PC-3 (cell line): ENCODE measurements around the gene PANK4.

Source experiments
- EZH2 ChIP-seq: fragments of 300-600 bp; sonication (generic); IDR thresholded peaks from one replicate; pipeline ENCODE4 v1.6.1; 2017; ENCODE audit warnings: antibody characterized with exemption, mild to moderate bottlenecking, low read length; ENCODE audit not compliant: unreplicated experiment
- EZH2phosphoT487 ChIP-seq: fragments of 300-600 bp; sonication (generic); IDR thresholded peaks from 2 replicates; pipeline ENCODE4 v1.6.1; 2018; ENCODE audit warnings: mild to moderate bottlenecking, antibody characterized with exemption, low read length, borderline replicate concordance
- TF ChIP-seq, protein P1 (sequence below): fragments of 300-600 bp; sonication (generic); conservative IDR thresholded peaks from 2 replicates; pipeline ENCODE4 v1.5.1; 2017; ENCODE audit warnings: antibody characterized with exemption, low read depth, mild to moderate bottlenecking, low read length

DNA sequence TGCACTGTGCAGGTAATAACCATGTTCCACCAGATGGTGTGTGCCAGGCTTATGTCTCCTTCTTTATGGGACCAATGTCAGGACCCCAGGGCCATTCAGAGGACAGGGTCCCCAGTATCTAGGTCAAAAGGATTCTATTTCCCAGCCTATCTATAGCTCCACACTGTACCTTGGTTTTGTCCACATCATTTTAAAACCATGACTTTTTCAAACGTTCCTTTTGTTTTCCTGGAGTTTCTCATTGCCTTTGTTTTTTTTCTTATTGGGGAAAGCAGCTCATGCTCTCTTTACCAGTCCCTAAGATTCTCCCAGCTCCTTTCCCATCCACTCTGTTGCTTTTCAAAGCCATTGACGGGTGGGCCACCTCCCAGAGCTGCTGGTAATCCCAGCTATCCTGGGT is 37.7 kb downstream of the PANK4 start:
- TF ChIP-seq, protein P1, sequence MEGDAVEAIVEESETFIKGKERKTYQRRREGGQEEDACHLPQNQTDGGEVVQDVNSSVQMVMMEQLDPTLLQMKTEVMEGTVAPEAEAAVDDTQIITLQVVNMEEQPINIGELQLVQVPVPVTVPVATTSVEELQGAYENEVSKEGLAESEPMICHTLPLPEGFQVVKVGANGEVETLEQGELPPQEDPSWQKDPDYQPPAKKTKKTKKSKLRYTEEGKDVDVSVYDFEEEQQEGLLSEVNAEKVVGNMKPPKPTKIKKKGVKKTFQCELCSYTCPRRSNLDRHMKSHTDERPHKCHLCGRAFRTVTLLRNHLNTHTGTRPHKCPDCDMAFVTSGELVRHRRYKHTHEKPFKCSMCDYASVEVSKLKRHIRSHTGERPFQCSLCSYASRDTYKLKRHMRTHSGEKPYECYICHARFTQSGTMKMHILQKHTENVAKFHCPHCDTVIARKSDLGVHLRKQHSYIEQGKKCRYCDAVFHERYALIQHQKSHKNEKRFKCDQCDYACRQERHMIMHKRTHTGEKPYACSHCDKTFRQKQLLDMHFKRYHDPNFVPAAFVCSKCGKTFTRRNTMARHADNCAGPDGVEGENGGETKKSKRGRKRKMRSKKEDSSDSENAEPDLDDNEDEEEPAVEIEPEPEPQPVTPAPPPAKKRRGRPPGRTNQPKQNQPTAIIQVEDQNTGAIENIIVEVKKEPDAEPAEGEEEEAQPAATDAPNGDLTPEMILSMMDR, result no peak
- no peak for TF ChIP-seq EZH2
- no peak for TF ChIP-seq EZH2phosphoT487
